Esophagus muscularis mucosa (tissue), 4 donors: ENCODE data around the gene ATXN2. TPM values are rescaled to one million over a fixed set of nuclear protein-coding genes. Genes with fewer than 3 reads are reported as not detected.
"Not testable (repeated sequence)": the region's sequence is repeated elsewhere in the genome, so short reads cannot be mapped to it uniquely, and the experiment has no call there.

ENCODE experiments used
- DNase-seq: peaks from one replicate; pipeline ENCODE4 v3.0.0-alpha.2; 2017; ENCODE audit errors: extremely low spot score
- H3K27ac ChIP-seq, 4 donors: fragments of 200-600 bp; sonication (generic); replicated peaks in 1 of 4; 1 replicate in 3 of 4; 2 replicates in 1 of 4; pipeline ENCODE4 v1.5.1; 2016 to 2019; ENCODE audit warnings: mild to moderate bottlenecking in 1 of 4
- H3K27me3 ChIP-seq, 4 donors: fragments of 200-600 bp; sonication (generic); one replicate each; pipeline versions ENCODE4 v1.5.1 to v1.6.0; 2016 to 2019
- H3K36me3 ChIP-seq, 4 donors: fragments of 200-600 bp; sonication (generic); one replicate each; pipeline ENCODE4 v1.5.1; 2016 to 2019
- H3K4me1 ChIP-seq, 4 donors: fragments of 200-600 bp; sonication (generic); one replicate each; pipeline ENCODE4 v1.5.1; 2016 to 2019
- H3K4me3 ChIP-seq, 4 donors: fragments of 200-600 bp; sonication (generic); 1 replicate in 2 of 4; 2 replicates in 2 of 4; pipeline ENCODE4 v1.5.1; 2016 to 2019; ENCODE audit warnings: mild to moderate bottlenecking in 4 of 4, moderate library complexity in 1 of 4
- H3K9me3 ChIP-seq, 4 donors: fragments of 200-600 bp; sonication (generic); 1 replicate in 3 of 4; 2 replicates in 1 of 4; pipeline ENCODE4 v1.5.1; 2016 to 2019
- CTCF ChIP-seq, 3 experiments: fragments of 200-600 bp in 2 of 3; fragments of 450-650 bp in 1 of 3; sonication (generic) in 2 of 3; IDR thresholded peaks; one replicate each; pipeline ENCODE4 v1.5.1; 2017 to 2019; ENCODE audit warnings: antibody characterized with exemption in 3 of 3, mild to moderate bottlenecking in 2 of 3, moderate library complexity in 1 of 3
- EP300 ChIP-seq: sonication (generic); formaldehyde crosslinking; IDR thresholded peaks from one replicate; pipeline ENCODE4 v1.6.1; 2017; ENCODE audit warnings: antibody characterized with exemption
- POLR2A ChIP-seq: fragments of 450-650 bp; IDR thresholded peaks from one replicate; pipeline ENCODE4 v1.6.1; 2017; ENCODE audit warnings: antibody characterized with exemption, moderate library complexity, mild to moderate bottlenecking, low read depth
- POLR2AphosphoS5 ChIP-seq, 2 donors: sonication (generic); formaldehyde crosslinking; IDR thresholded peaks; one replicate each; pipeline ENCODE4 v1.6.1; 2017; ENCODE audit warnings: antibody characterized with exemption in 2 of 2
- WGBS: methylation state at CpG from one replicate; pipeline ENCODE4 v1.1.5; 2018; 5-methylcytosine and 5-hydroxymethylcytosine counted together
- intact Hi-C: fragments of 100-400 bp; cut with DNase I; formaldehyde crosslinking; loops from one replicate; pipeline ENCODE4 v1.15.1; 2023
- total RNA-seq, 4 donors: library from RNA; depleted of rRNA; stranded (reverse); fragments of >200 nt; gene quantifications; one replicate each; pipeline versions ENCODE4 v1.1.0 to v1.2.1, GENCODE V29; 2016

ATXN2 gene
- total RNA-seq, 4 donors from 2014 or later = 32.0 to 57.3 (median 52.0) TPM

GRCh38 chr12:111519937-111520336 is 79.2 kb downstream of the ATXN2 start:
- intact Hi-C loops = loop anchor here (10.0 kb wide), 1 partner anchor 165 kb away; the partner anchor contains the start of genes ACAD10 and BRAP

GRCh38 chr12:111519083-111519482 is 80.0 kb downstream of the ATXN2 start:
- peaks cover 44 to 98% (median 75%) of the 10 kb centered on the region in 4 donors for H3K36me3 ChIP-seq
- no peak overlapping the region for H3K27ac ChIP-seq
- no peak for TF ChIP-seq EP300
- TF ChIP-seq POLR2A = no peak
- TF ChIP-seq CTCF (IDR thresholded peaks at IDR 0.05) = no peak
- TF ChIP-seq POLR2AphosphoS5 (IDR thresholded peaks at IDR 0.05) = no peak
- no peaks in the 10 kb centered on the region for H3K27me3 ChIP-seq
- no peak overlapping the region for H3K4me3 ChIP-seq
- no peaks in the 10 kb centered on the region for H3K4me1 ChIP-seq
- intact Hi-C loops = no loop called here
- DNase-seq = no peak
- H3K9me3 ChIP-seq = no peaks in the 10 kb centered on the region

More at GRCh38 chr12:111519937-111520336, 79.2 kb downstream of the ATXN2 start:
- Histone ChIP-seq H3K36me3 (peaks cover 52 to 98% (median 81%) of the 10 kb centered on the region in 4 donors), H3K9me3 (no peaks in the 10 kb centered on the region), H3K4me1 (no peaks in the 10 kb centered on the region), H3K27ac (no peak overlapping the region), H3K27me3 (no peaks in the 10 kb centered on the region), H3K4me3 (no peak overlapping the region)
- 90% methylated on average over 2 of the region's 2 CpGs for WGBS
- DNase-seq = no peak
- no peak for TF ChIP-seq POLR2A
- no peak for TF ChIP-seq POLR2AphosphoS5 (IDR thresholded peaks at IDR 0.05)
- TF ChIP-seq EP300 = no peak
- TF ChIP-seq CTCF (IDR thresholded peaks at IDR 0.05) = no peak

- DNase-seq, H3K27me3 ChIP-seq, H3K4me3 ChIP-seq, H3K27ac ChIP-seq, H3K9me3 ChIP-seq, H3K4me1 ChIP-seq, intact Hi-C loops: not testable (repeated sequence)
- H3K36me3 ChIP-seq = peaks cover 40 to 95% (median 74%) of the 10 kb centered on the region in 4 donors
- WGBS = 95% methylated on average over 5 of the region's 6 CpGs
Observed at GRCh38 chr12:111507719-111508118, 91.4 kb downstream of the ATXN2 start.

GRCh38 chr12:111507258-111507657 is 91.9 kb downstream of the ATXN2 start:
- not testable (repeated sequence) for H3K4me1 ChIP-seq, DNase-seq

GRCh38 chr12:111506260-111506659 is 92.9 kb downstream of the ATXN2 start:
- H3K36me3 ChIP-seq = peaks cover 25 to 95% (median 66%) of the 10 kb centered on the region in 4 donors
- no peak for TF ChIP-seq CTCF (IDR thresholded peaks at IDR 0.05)
- no peak for TF ChIP-seq POLR2AphosphoS5 (IDR thresholded peaks at IDR 0.05)
- TF ChIP-seq EP300 = no peak
- no peak for TF ChIP-seq POLR2A
- no peaks in the 10 kb centered on the region for H3K9me3 ChIP-seq
- H3K27ac ChIP-seq = no peak overlapping the region
- no peaks in the 10 kb centered on the region for H3K4me1 ChIP-seq
- H3K27me3 ChIP-seq = no peaks in the 10 kb centered on the region
- 88% methylated on average over 2 of the region's 2 CpGs for WGBS
- no peak overlapping the region for H3K4me3 ChIP-seq
- DNase-seq = no peak
- intact Hi-C loops = no loop called here

More at GRCh38 chr12:111507258-111507657, 91.9 kb downstream of the ATXN2 start:
- H3K4me3 ChIP-seq, intact Hi-C loops, H3K27me3 ChIP-seq, H3K27ac ChIP-seq, H3K9me3 ChIP-seq: not testable (repeated sequence)
- WGBS = no CpG with 5 or more reads among the region's 31 CpGs
- H3K36me3 ChIP-seq = peaks cover 35 to 95% (median 71%) of the 10 kb centered on the region in 4 donors

DNA sequence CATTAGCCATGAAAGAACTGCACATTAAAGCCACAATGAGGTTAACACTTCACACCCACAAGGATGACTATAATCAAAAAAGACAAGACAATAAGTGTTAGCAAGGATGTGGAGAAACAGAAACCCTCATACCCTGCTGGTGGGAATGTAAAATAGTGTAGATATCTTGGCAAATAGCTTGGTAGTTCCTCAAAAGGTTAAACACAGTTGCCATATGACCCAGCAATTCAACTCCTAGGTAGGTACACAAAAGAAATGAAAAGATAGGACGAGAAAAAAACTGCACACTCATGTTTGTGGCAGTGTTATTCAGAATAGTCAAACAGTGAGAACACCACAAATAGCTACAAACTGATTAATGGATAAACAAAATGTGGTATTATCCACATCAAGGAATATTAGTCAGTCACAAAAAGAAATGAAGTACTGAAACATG is 93.5 kb downstream of the ATXN2 start:
- intact Hi-C loops = no loop called here
- Histone ChIP-seq H3K4me1 (no peaks in the 10 kb centered on the region), H3K9me3 (no peaks in the 10 kb centered on the region), H3K4me3 (no peak overlapping the region), H3K27ac (no peak overlapping the region), H3K36me3 (peaks cover 24 to 95% (median 61%) of the 10 kb centered on the region in 4 donors), H3K27me3 (no peaks in the 10 kb centered on the region)
- no peak for TF ChIP-seq POLR2A
- TF ChIP-seq EP300 = no peak
- no peak for TF ChIP-seq POLR2AphosphoS5 (IDR thresholded peaks at IDR 0.05)
- TF ChIP-seq CTCF (IDR thresholded peaks at IDR 0.05) = no peak
- no peak for DNase-seq
- WGBS = 92% methylated on average over 1 of the region's 1 CpG
